Thyroid gland (tissue), 4 donors: ENCODE measurements around the gene PRSS12.

Experiments
- POLR2A ChIP-seq, 2 donors: fragments of 450-650 bp; IDR thresholded peaks; one replicate each; pipeline ENCODE4 v1.6.1; 2017; ENCODE audit warnings: antibody characterized with exemption in 2 of 2, mild to moderate bottlenecking in 2 of 2, moderate library complexity in 1 of 2
- TF ChIP-seq, protein P1 (sequence below), 6 experiments: fragments of 200-600 bp in 3 of 6; fragments of 450-650 bp in 3 of 6; sonication (generic) in 3 of 6; IDR thresholded peaks; one replicate each; pipeline ENCODE4 v1.5.1; 2016 to 2019; ENCODE audit warnings: antibody characterized with exemption in 6 of 6, mild to moderate bottlenecking in 2 of 6, inconsistent platforms in 1 of 6, moderate library complexity in 1 of 6

DNA sequence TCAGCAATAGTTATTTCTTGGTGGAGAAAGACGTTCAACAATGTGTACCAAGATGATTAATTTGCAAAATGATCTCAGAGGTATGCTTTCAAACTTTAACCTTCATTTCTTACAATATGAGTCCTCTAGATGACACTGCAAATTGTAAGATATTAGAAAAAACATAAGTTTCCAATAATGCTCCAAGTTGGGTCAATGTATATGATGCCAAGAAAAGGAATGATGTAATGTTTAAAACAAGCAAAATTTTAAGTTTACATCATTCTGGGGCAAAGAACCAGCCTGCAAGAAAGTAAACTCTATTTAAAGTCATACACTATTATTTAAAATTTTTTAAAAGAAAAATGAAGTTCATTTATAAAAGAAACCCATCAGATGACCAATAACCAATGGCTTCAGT lies 56.1 kb downstream of the PRSS12 start:
- TF ChIP-seq, protein P1, sequence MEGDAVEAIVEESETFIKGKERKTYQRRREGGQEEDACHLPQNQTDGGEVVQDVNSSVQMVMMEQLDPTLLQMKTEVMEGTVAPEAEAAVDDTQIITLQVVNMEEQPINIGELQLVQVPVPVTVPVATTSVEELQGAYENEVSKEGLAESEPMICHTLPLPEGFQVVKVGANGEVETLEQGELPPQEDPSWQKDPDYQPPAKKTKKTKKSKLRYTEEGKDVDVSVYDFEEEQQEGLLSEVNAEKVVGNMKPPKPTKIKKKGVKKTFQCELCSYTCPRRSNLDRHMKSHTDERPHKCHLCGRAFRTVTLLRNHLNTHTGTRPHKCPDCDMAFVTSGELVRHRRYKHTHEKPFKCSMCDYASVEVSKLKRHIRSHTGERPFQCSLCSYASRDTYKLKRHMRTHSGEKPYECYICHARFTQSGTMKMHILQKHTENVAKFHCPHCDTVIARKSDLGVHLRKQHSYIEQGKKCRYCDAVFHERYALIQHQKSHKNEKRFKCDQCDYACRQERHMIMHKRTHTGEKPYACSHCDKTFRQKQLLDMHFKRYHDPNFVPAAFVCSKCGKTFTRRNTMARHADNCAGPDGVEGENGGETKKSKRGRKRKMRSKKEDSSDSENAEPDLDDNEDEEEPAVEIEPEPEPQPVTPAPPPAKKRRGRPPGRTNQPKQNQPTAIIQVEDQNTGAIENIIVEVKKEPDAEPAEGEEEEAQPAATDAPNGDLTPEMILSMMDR (IDR thresholded peaks at IDR 0.05), result no peak
- no peak for TF ChIP-seq POLR2A (IDR thresholded peaks at IDR 0.05)
